PC-9 (cell line): Measurements from ENCODE around the gene GUCY2F.

Experiments used
- CTCF ChIP-seq: fragments of 200-600 bp; sonication (generic); conservative IDR thresholded peaks from 2 replicates; pipeline ENCODE4 v1.6.1; 2017; ENCODE audit warnings: mixed run types, antibody characterized with exemption, mild to moderate bottlenecking, moderate library complexity
- EZH2 ChIP-seq: fragments of 200-600 bp; sonication (generic); IDR thresholded peaks from 2 replicates; pipeline ENCODE4 v1.8.0; 2017; ENCODE audit warnings: antibody characterized with exemption, low read depth

- no peak for TF ChIP-seq CTCF
- TF ChIP-seq EZH2 = no peak
Measured at GRCh38 chrX:109350551-109350950, 131.3 kb downstream of the GUCY2F start.
